ENCODE data around the gene PABPC1L.

Gene PABPC1L

GRCh38 chr20:44916586-44916985, 6.7 kb downstream of the PABPC1L start:
- Mint-ChIP-seq H3K27ac (no peak overlapping the region), H3K4me1 (no peaks in the 10 kb centered on the region), H3K4me3 (no peak overlapping the region), H3K36me3 (ENCODE audit: low read depth) (peaks cover 8% of the 10 kb centered on the region), H3K27me3 (ENCODE audit: low read depth) (no peaks in the 10 kb centered on the region), H3K9me3 (no peaks in the 10 kb centered on the region)
- no peak for TF ChIP-seq CTCF (IDR thresholded peaks at IDR 0.05; ENCODE audit: unreplicated experiment in 3 of 3)

GRCh38 chr20:44917399-44917798, 7.5 kb downstream of the PABPC1L start:
- no peaks in the 10 kb centered on the region for H3K27me3 Mint-ChIP-seq (ENCODE audit: low read depth)
- TF ChIP-seq CTCF (IDR thresholded peaks at IDR 0.05; ENCODE audit: unreplicated experiment in 3 of 3): no peak

GRCh38 chr20:44918342-44918741, 8.5 kb downstream of the PABPC1L start:
- Mint-ChIP-seq H3K36me3 (ENCODE audit: low read depth) (peaks cover 7% of the 10 kb centered on the region), H3K4me1 (no peaks in the 10 kb centered on the region), H3K27me3 (ENCODE audit: low read depth) (no peaks in the 10 kb centered on the region), H3K27ac (no peak overlapping the region), H3K4me3 (no peak overlapping the region), H3K9me3 (no peaks in the 10 kb centered on the region)
- no peak for TF ChIP-seq CTCF (IDR thresholded peaks at IDR 0.05; ENCODE audit: unreplicated experiment in 3 of 3)

More at GRCh38 chr20:44917399-44917798, 7.5 kb downstream of the PABPC1L start:
- no peaks in the 10 kb centered on the region for H3K4me1 Mint-ChIP-seq
- H3K4me3 Mint-ChIP-seq: no peak overlapping the region
- H3K9me3 Mint-ChIP-seq: no peaks in the 10 kb centered on the region
- peaks cover 7% of the 10 kb centered on the region for H3K36me3 Mint-ChIP-seq (ENCODE audit: low read depth)
- no peak overlapping the region for H3K27ac Mint-ChIP-seq

- TF ChIP-seq CTCF (IDR thresholded peaks at IDR 0.05; ENCODE audit: unreplicated experiment in 3 of 3): no peak
- no peak overlapping the region for H3K27ac Mint-ChIP-seq
- peaks cover 7% of the 10 kb centered on the region for H3K36me3 Mint-ChIP-seq (ENCODE audit: low read depth)
- no peaks in the 10 kb centered on the region for H3K27me3 Mint-ChIP-seq (ENCODE audit: low read depth)
- no peaks in the 10 kb centered on the region for H3K4me1 Mint-ChIP-seq
- H3K9me3 Mint-ChIP-seq: no peaks in the 10 kb centered on the region
- H3K4me3 Mint-ChIP-seq: no peak overlapping the region
These were observed 8.9 kb downstream of the PABPC1L start for GRCh38 chr20:44918761-44919160.

- no peaks in the 10 kb centered on the region for H3K9me3 Mint-ChIP-seq
- no peaks in the 10 kb centered on the region for H3K4me1 Mint-ChIP-seq
- no peaks in the 10 kb centered on the region for H3K27me3 Mint-ChIP-seq (ENCODE audit: low read depth)
- H3K36me3 Mint-ChIP-seq (ENCODE audit: low read depth): peaks cover 15% of the 10 kb centered on the region
- no peak for TF ChIP-seq CTCF (IDR thresholded peaks at IDR 0.05; ENCODE audit: unreplicated experiment in 3 of 3)
- no peak overlapping the region for H3K27ac Mint-ChIP-seq
- no peak overlapping the region for H3K4me3 Mint-ChIP-seq
These were observed 11.6 kb downstream of the PABPC1L start for GRCh38 chr20:44921447-44921846.

- H3K36me3 Mint-ChIP-seq (ENCODE audit: low read depth): peaks cover 19% of the 10 kb centered on the region
- H3K4me1 Mint-ChIP-seq: no peaks in the 10 kb centered on the region
- no peak overlapping the region for H3K27ac Mint-ChIP-seq
- no peaks in the 10 kb centered on the region for H3K9me3 Mint-ChIP-seq
- no peak for TF ChIP-seq CTCF (IDR thresholded peaks at IDR 0.05; ENCODE audit: unreplicated experiment in 3 of 3)
- no peaks in the 10 kb centered on the region for H3K27me3 Mint-ChIP-seq (ENCODE audit: low read depth)
- H3K4me3 Mint-ChIP-seq: no peak overlapping the region
These were observed 14.7 kb downstream of the PABPC1L start for GRCh38 chr20:44924541-44924940.
